Erythroblast (primary cell): ENCODE results near the gene SLC44A3.

Source experiments
- DNase-seq, 2 experiments: peaks; one replicate each; lab custom pipeline; 2025; lab: John Stamatoyannopoulos, UW
- GATA1 ChIP-seq: IDR thresholded peaks from 2 replicates; pipeline ENCODE4 v1.6.1; 2011; ENCODE audit warnings: low read depth, mild to moderate bottlenecking, control low read depth, low read length, moderate library complexity
- POLR2A ChIP-seq: IDR thresholded peaks from 2 replicates; pipeline ENCODE4 v1.6.1; 2011; ENCODE audit warnings: mild to moderate bottlenecking, low read length

SLC44A3 gene

DNA sequence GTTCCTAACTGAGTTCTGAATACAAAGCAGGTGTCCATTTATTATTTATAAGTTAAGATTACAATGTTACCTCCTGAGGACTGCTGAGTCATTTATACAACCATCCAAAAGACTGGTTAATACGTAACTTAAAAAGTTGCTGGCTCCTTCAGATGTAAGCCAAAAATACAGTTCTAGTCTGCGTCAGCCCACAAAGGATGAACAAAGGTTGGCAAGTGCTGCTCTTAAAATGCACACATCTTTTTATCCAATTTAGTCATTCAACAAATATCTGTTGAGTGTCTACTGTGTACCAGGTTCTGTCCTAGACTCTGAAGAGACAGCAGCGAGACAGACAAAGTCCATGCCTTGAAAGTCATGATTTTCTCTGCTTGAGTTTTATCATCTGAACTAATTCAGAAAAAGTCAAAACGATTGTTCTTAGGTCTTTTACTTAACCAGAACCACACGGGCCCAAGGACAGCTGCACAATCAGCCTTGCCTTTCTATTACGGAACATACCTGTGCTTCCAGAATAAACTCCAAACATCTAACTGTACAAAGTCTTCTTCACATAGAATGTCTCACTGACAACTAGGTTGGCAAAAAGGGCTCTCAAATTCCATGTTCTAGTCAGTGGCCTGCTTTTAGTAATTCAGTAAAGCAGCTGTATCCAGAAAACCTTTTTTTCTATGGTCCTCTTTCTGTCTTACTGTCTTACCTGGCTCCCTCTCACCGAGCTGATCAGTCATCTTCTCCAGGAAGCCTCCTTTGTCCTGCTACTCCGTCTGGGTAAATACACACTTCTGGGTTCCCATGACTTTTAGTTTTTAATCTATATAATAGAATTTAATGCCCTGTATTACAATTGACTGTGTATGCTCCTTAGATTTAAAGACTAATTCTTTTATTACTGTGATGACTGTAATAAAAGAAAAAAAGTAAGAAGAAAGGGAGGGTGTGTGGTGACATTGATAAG is 122.3 kb downstream of the SLC44A3 start:
- no peak for DNase-seq
- TF ChIP-seq POLR2A (no peak), GATA1 (no peak)
